Peyer's patch (tissue), 4 donors: ENCODE results near the gene IRGC. TPM values are rescaled to one million over a fixed set of nuclear protein-coding genes. Genes with fewer than 3 reads are reported as not detected.

ENCODE experiments used
- DNase-seq, 3 donors: peaks; one replicate each; pipeline ENCODE4 v3.0.0-alpha.2; 2017 to 2019
- H3K27ac ChIP-seq, 4 donors: fragments of 200-600 bp; sonication (generic); one replicate each; pipeline ENCODE4 v1.5.1; 2016 to 2019
- H3K27me3 ChIP-seq, 2 donors: fragments of 200-600 bp; sonication (generic); one replicate each; pipeline ENCODE4 v1.5.1; 2019
- H3K36me3 ChIP-seq, 3 donors: fragments of 200-600 bp; sonication (generic); one replicate each; pipeline ENCODE4 v1.5.1; 2016 to 2019
- H3K4me1 ChIP-seq, 4 donors: fragments of 200-600 bp; sonication (generic); one replicate each; pipeline ENCODE4 v1.5.1; 2016 to 2019
- H3K4me3 ChIP-seq, 4 donors: fragments of 200-600 bp; sonication (generic); 1 replicate in 3 of 4; 2 replicates in 1 of 4; pipeline ENCODE4 v1.5.1; 2016 to 2019; ENCODE audit warnings: mild to moderate bottlenecking in 1 of 4
- H3K9me3 ChIP-seq, 4 donors: fragments of 200-600 bp; sonication (generic); one replicate each; pipeline ENCODE4 v1.5.1; 2016 to 2019; ENCODE audit warnings: mild to moderate bottlenecking in 1 of 4
- CTCF ChIP-seq, 6 experiments: fragments of 450-650 bp in 4 of 6; fragments of 200-600 bp in 2 of 6; sonication (generic) in 1 of 6; IDR thresholded peaks; one replicate each; pipeline ENCODE4 v1.5.1; 2017 to 2019; ENCODE audit warnings: antibody characterized with exemption in 6 of 6, mild to moderate bottlenecking in 3 of 6, moderate library complexity in 1 of 6
- POLR2A ChIP-seq, 2 donors: fragments of 450-650 bp; IDR thresholded peaks; one replicate each; pipeline ENCODE4 v1.5.1; 2017; ENCODE audit warnings: antibody characterized with exemption in 2 of 2, mild to moderate bottlenecking in 2 of 2, moderate library complexity in 2 of 2
- total RNA-seq, 4 donors: library from RNA; depleted of rRNA; stranded (reverse); fragments of >200 nt; gene quantifications; one replicate each; pipeline ENCODE4 v1.1.0, GENCODE V29; 2016

Gene IRGC
- total RNA-seq, 4 donors from 2014 or later = not detected

GRCh38 chr19:43735957-43736356, 20.1 kb downstream of the IRGC start:
- H3K27me3 ChIP-seq = no peaks in the 10 kb centered on the region
- no peak for DNase-seq
- TF ChIP-seq CTCF (IDR thresholded peaks at IDR 0.05) (no peak), POLR2A (IDR thresholded peaks at IDR 0.05) (no peak)
- no peak overlapping the region for H3K4me3 ChIP-seq
- peaks cover 0 to 24% (median 4%) of the 10 kb centered on the region in 4 donors for H3K4me1 ChIP-seq
- H3K9me3 ChIP-seq = no peaks in the 10 kb centered on the region
- no peak overlapping the region for H3K27ac ChIP-seq
- peaks cover 0 to 81% (median 0%) of the 10 kb centered on the region in 3 donors for H3K36me3 ChIP-seq

- no peaks in the 10 kb centered on the region for H3K27me3 ChIP-seq
- peaks cover 0 to 70% (median 0%) of the 10 kb centered on the region in 3 donors for H3K36me3 ChIP-seq
- H3K4me3 ChIP-seq = no peak overlapping the region
- no peaks in the 10 kb centered on the region for H3K9me3 ChIP-seq
- peak in 2 of 3 donors; percentile 59 to 61 for DNase-seq
- peaks cover 0 to 26% (median 4%) of the 10 kb centered on the region in 4 donors for H3K4me1 ChIP-seq
- peak overlapping the region in 3 of 4 donors; percentile 72 to 94 (median 90) for H3K27ac ChIP-seq
- TF ChIP-seq CTCF (IDR thresholded peaks at IDR 0.05) (no peak), POLR2A (IDR thresholded peaks at IDR 0.05) (no peak)
These were observed 22.9 kb downstream of the IRGC start for GRCh38 chr19:43738780-43739211.

- Histone ChIP-seq H3K4me1 (peaks cover 0 to 26% (median 4%) of the 10 kb centered on the region in 4 donors), H3K27me3 (no peaks in the 10 kb centered on the region), H3K9me3 (no peaks in the 10 kb centered on the region), H3K36me3 (peaks cover 0 to 69% (median 0%) of the 10 kb centered on the region in 3 donors), H3K27ac (peak overlapping the region in 3 of 4 donors; percentile 72 to 94 (median 90)), H3K4me3 (no peak overlapping the region)
- peak; percentile 48 to 89 for TF ChIP-seq POLR2A (IDR thresholded peaks at IDR 0.05)
- peak in 2 of 6 experiments; percentile 12 to 30 for TF ChIP-seq CTCF (IDR thresholded peaks at IDR 0.05)
- DNase-seq = peak in 2 of 3 donors; percentile 84 to 85
These were observed 23.8 kb downstream of the IRGC start for GRCh38 chr19:43739439-43740235.

DNA sequence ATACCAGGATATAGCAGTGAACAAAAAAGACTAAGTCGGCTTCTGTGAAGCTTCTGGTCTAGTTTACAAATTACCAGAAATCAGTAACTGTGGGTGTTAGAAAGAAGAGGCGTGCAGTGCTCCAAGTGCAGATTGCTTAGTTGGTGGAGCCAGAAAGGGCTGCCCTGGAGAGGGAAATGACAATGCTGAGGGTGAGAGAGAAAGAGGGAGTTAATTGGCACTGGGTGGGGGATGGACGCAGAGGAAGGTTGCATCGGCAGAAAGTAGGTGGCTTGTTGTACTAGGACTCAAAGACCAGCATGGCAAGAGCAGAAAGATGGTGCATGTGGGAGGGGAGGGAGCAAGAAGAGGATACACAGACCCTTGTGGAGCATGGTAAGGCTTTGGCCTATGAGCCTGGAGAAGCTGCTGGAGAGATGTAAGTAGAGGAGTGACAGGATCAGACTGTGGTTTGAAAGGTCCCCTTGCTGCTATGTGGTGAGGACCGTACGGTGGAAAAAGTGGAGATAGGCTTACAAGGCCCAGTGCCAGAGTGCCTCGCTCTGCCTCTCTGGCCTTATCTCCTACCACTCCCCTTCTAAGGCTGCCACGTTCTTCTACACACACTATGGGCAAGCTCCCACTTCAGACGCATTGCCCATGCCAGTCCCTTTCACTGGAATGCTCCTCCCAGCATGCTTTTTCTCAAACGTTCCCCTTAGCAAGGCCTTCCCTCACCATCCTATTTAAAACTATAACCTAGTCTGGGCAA, 25.4 kb downstream of the IRGC start:
- H3K27me3 ChIP-seq = no peaks in the 10 kb centered on the region
- TF ChIP-seq CTCF (IDR thresholded peaks at IDR 0.05) (no peak), POLR2A (IDR thresholded peaks at IDR 0.05) (no peak)
- peaks cover 0 to 73% (median 0%) of the 10 kb centered on the region in 3 donors for H3K36me3 ChIP-seq
- DNase-seq = no peak
- no peak overlapping the region for H3K4me3 ChIP-seq
- H3K9me3 ChIP-seq = no peaks in the 10 kb centered on the region
- H3K27ac ChIP-seq = peak overlapping the region in 3 of 4 donors; percentile 72 to 94 (median 90)
- peaks cover 5 to 33% (median 7%) of the 10 kb centered on the region in 4 donors for H3K4me1 ChIP-seq

- H3K36me3 ChIP-seq = peaks cover 0 to 73% (median 0%) of the 10 kb centered on the region in 3 donors
- H3K27me3 ChIP-seq = no peaks in the 10 kb centered on the region
- TF ChIP-seq POLR2A (IDR thresholded peaks at IDR 0.05) (no peak), CTCF (IDR thresholded peaks at IDR 0.05) (no peak)
- no peak for DNase-seq
- no peak overlapping the region for H3K27ac ChIP-seq
- no peak overlapping the region for H3K4me3 ChIP-seq
- no peaks in the 10 kb centered on the region for H3K9me3 ChIP-seq
- peaks cover 5 to 33% (median 7%) of the 10 kb centered on the region in 4 donors for H3K4me1 ChIP-seq
These were observed 27.2 kb downstream of the IRGC start for GRCh38 chr19:43743059-43743458.
